Measurements from ENCODE around the gene SAMMSON.
A peak's percentile ranks its signal among the peaks of the same experiment; 100 is the strongest.

The SAMMSON gene

DNA sequence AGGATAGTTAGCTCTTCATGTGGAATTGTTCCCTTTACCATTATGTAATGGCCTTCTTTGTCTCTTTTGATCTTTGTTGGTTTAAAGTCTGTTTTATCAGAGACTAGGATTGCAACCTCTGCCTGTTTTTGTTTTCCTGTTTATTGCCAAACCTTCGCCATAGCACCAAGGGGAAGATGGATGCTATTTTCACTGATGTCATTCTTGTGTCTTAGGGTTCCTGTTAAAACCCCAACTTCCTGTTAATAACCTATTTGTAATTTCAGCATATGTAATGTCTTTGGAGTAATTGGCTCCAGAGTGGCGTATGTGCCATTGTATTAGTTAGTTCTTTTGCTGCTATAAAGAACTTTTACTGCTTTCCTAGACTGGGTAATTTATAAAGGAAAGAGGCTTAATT is 10.8 kb downstream of the SAMMSON start:
- FAIRE-seq, result no peak
- no peak for DNase-seq (ENCODE audit: insufficient read length, low spot score)

GRCh38 chr3:70011582-70011981 is 12.0 kb downstream of the SAMMSON start:
- no peak for DNase-seq (ENCODE audit: insufficient read length, low spot score)

GRCh38 chr3:70020906-70021660 is 21.6 kb downstream of the SAMMSON start:
- DNase-seq (ENCODE audit: insufficient read length, low spot score), result no peak
- FAIRE-seq, result no peak

More at GRCh38 chr3:70011582-70011981, 12.0 kb downstream of the SAMMSON start:
- no peak for FAIRE-seq

- FAIRE-seq (no peak), DNase-seq (ENCODE audit: insufficient read length, low spot score) (no peak)
These were observed 28.8 kb downstream of the SAMMSON start for GRCh38 chr3:70028361-70028760.

GRCh38 chr3:70038693-70039092 is 39.2 kb downstream of the SAMMSON start:
- FAIRE-seq (no peak), DNase-seq (ENCODE audit: insufficient read length, low spot score) (no peak)

- no peak for FAIRE-seq
- no peak for DNase-seq (ENCODE audit: insufficient read length, low spot score)
These were observed 40.9 kb downstream of the SAMMSON start for GRCh38 chr3:70040386-70040785.

DNA sequence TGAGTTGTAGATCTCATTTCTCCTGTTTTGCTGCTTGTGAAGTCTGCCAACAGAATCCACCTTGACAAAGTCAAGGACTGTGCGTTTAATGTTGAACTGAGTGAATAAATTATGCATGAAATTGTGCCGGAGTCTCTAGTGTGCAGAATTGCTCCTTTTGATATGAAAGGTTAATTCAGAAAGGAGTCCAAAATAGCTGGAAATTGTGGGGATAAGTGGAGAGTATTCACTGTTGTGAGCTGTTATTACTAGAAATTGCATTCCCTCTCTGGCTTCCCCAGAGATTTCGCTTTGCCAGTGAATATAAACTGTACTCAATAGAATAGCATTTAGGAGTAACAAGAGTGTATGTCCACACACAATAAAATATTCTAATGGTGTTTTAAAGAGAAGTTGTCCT is 43.1 kb downstream of the SAMMSON start:
- FAIRE-seq, result no peak
- no peak for DNase-seq (ENCODE audit: insufficient read length, low spot score)

DNA sequence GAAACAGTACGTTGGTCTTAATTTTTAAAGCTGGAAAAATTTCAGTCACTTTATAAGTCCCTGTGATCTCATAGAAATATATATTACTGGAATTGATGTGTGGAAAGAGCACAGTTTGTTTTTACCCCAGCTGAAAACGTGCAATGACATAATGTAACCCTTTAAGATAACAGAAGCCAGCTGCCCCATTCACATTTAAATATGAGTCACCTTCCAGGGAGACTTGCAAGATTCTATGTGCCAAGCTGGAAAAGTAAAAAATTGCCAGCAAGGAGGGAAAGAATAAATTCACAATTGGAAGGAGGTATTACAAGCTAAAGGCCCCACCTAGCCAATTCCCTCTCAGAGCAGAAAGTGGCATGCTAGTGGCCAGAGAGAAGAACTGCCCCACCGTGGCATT is 50.2 kb downstream of the SAMMSON start:
- no peak for FAIRE-seq
- DNase-seq (ENCODE audit: insufficient read length, low spot score), result peak; percentile 3

DNA sequence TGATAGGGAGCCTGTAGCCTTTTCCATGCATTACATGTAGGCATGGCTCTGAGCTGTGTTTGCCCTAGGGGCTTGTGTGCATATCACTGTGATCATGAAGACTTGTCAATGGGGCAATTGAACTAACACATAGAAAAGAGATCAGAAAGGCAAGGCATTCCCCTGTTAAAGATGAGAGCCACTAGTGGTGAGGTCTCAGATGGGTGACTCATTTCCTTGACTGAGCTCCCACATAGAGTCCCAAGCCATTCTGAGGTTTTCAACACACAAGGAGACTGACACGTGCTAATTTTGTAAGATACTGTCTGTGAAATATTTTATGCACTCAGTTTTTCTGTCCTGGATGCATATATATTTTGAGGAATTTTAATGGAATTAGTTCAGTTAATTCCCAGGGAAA is 53.8 kb downstream of the SAMMSON start:
- DNase-seq (ENCODE audit: insufficient read length, low spot score) (no peak), FAIRE-seq (no peak)

DNA sequence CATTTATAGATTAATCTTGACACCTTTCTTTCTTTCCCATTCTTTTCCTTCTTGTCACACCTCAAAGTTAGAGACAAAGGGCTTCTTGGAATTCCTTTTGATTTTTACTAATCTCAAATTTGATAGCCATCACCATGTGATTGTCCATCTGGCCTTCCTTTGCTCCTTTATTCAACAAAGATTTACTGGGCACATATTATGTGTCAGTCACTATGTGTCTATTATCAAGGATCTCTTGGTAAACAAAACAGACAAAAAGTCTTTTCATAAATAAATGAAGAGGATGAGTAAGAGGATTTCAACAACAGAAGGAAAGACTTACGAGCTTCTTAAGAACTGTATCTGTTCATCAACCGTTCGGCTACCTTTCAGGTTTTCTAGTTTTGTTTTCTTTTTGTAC is 56.5 kb downstream of the SAMMSON start:
- FAIRE-seq, result no peak
- DNase-seq (ENCODE audit: insufficient read length, low spot score), result no peak

DNA sequence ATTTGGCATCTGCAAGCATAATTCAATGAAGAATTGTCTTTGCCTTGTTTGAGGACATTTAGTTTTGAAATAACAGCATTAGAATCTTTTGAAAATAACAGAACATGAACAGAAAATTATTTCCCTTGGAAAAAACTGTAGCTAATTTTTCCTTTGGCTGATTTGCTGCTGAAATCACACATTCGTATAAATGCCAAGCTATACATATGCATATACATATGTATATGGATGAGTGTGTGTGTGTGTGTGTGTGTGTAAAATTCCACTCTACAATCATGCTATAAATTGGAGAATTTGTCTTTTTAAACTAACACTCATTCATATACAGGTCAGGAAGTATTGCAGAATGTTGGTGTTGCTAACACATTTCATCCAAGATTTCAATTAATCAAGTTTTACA is 57.9 kb downstream of the SAMMSON start:
- no peak for DNase-seq (ENCODE audit: insufficient read length, low spot score)
- FAIRE-seq, result no peak

DNA sequence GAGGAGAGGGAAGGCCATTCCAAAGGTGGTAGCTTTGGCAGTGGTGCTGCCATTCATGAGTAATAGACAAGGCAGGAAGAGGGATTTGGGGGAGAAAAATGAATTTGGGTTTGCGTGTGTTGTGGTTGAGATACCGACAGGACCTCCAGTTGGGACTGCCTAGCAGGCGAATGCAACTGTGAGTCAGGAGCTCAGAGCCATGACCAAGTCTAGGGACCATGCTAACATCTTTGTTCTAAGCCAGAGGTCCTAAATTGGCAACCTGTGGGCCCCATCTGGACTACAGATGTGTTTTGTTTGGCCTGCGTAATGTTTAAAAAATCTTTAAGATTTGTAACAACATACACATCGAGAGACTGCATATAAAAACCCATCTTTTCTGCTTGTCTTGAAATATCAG is 61.6 kb downstream of the SAMMSON start:
- no peak for FAIRE-seq
- no peak for DNase-seq (ENCODE audit: insufficient read length, low spot score)

GRCh38 chr3:70064194-70064779 is 64.8 kb downstream of the SAMMSON start:
- peak; percentile 8 for DNase-seq (ENCODE audit: insufficient read length, low spot score)
- FAIRE-seq, result peak; percentile 49

GRCh38 chr3:70065696-70066253 is 66.2 kb downstream of the SAMMSON start:
- no peak for FAIRE-seq
- DNase-seq (ENCODE audit: insufficient read length, low spot score), result no peak

GRCh38 chr3:70067860-70068521 is 68.5 kb downstream of the SAMMSON start:
- DNase-seq (ENCODE audit: insufficient read length, low spot score) (no peak), FAIRE-seq (no peak)

- FAIRE-seq (no peak), DNase-seq (ENCODE audit: insufficient read length, low spot score) (no peak)
These were observed 70.0 kb downstream of the SAMMSON start for GRCh38 chr3:70069557-70069956.

GRCh38 chr3:70071138-70071537 is 71.6 kb downstream of the SAMMSON start:
- DNase-seq (ENCODE audit: insufficient read length, low spot score) (no peak), FAIRE-seq (no peak)

DNA sequence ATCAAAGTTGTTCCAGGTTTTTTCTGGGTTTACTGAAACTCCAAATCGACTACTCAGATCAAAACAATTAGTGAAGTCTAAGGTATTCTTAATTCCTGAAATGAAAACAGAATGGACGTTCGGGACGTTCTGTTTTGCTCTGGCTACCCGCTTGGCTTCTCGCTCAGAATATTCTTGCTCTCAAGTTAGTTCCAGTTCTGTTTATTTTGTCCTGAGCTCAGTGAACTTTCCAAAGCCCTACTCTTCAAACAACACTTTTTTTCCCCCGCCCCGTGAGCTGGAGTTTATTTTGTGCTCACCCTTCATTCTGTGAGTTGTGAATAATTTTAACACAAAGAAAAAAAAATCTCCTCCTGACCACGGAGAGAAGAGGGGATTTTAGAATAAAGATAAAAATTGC is 72.6 kb downstream of the SAMMSON start:
- no peak for DNase-seq (ENCODE audit: insufficient read length, low spot score)
- no peak for FAIRE-seq

DNA sequence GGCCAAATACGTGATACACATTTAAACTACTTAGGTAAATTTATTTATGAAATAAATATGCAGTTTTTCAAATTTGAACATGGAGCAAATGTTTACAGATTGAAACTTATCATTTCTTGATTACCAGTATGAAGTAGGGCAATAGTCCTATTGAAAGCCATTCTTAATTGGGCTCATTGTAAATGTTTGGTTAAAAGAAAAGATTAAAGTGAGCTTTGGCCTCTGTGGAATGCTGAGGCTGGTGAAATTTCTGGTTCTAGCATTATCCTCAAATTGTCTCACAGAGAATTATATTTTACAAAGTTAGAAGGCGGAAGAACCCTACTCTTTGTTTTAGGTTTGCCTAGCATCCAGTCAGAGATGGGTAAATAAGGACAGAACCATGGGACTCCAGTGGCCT is 73.2 kb downstream of the SAMMSON start:
- no peak for FAIRE-seq
- DNase-seq (ENCODE audit: insufficient read length, low spot score), result no peak

- FAIRE-seq (no peak), DNase-seq (ENCODE audit: insufficient read length, low spot score) (no peak)
These were observed 75.6 kb downstream of the SAMMSON start for GRCh38 chr3:70075101-70075500.

DNA sequence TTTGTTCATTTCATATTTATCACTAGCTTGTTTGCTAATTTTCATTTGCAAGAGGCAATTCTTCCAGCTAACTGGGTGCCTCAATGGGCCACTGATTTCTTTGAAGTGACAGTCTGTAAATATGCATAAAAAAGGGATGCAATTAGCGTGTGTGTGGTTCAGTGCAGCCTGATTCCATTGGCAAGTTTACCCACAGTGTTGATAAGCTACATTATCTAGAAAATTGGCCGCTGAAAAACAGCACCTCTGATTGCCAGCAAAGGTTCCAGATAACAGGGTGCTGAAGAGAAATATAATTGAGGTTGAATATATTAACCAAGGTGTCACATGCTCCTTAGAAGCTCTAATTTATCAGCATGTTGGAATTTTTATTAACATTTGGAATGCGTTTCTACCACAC is 76.9 kb downstream of the SAMMSON start:
- FAIRE-seq, result no peak
- DNase-seq (ENCODE audit: insufficient read length, low spot score), result no peak

- no peak for DNase-seq (ENCODE audit: insufficient read length, low spot score)
- FAIRE-seq, result no peak
These were observed 79.2 kb downstream of the SAMMSON start for GRCh38 chr3:70078778-70079177.
